ENCODE results near the gene CRYM.
"Not testable (repeated sequence)": the region's sequence is repeated elsewhere in the genome, so short reads cannot be mapped to it uniquely, and the experiment has no call there.

Gene CRYM

DNA sequence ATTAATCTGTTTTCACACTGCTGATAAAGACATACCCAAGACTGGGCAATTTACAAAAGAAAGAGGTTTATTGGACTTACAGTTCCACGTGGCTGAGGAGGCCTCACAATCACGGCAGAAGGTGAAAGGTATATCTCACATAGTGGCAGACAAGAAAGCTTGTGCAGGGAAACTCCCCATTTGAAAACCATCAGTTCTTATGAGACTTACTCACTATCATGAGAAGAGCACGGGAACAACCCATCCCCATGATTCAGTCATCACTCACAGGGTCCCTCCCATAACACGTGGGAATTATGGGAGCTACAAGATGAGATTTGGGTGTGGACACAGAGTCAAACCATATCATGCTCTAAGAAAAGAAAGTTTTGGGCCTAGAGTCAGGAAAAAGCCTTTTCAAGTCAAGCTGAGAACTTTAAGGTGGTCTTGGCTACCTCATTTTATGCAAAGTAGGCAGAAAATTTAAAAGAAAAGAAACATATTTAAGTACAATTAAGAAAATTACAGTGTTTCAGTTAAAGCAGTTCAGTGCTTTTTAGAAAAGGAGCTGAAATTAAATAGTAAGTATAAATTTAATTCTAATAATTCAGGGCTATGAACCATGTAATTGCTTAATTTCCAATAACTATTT is 24.9 kb upstream of the CRYM start:
- Histone ChIP-seq H3K27me3 (ENCODE audit: control insufficient read depth in 2 of 2, insufficient read depth in 2 of 2, low read length in 2 of 2) (no peaks in the 10 kb centered on the region), H3K27ac (ENCODE audit: low read depth in 2 of 2, low read length in 2 of 2) (peak overlapping the region; percentile 94 to 96), H3K9me3 (ENCODE audit: control insufficient read depth in 2 of 2, low read length in 2 of 2) (no peaks in the 10 kb centered on the region), H3K4me1 (ENCODE audit: control insufficient read depth in 2 of 2, insufficient read depth in 2 of 2, low read length in 2 of 2) (peaks cover 6 to 12% of the 10 kb centered on the region in 2 donors), H3K4me3 (ENCODE audit: low read length in 2 of 2) (peak overlapping the region in 1 of 2 donors; percentile 78), H3K36me3 (ENCODE audit: control insufficient read depth in 2 of 2, insufficient read depth in 2 of 2, low read length in 2 of 2) (no peaks in the 10 kb centered on the region), H3K9ac (ENCODE audit: low read depth in 1 of 2, low read length in 2 of 2) (no peak overlapping the region)

GRCh38 chr16:21302454-21302853 is 24.4 kb upstream of the CRYM start:
- Histone ChIP-seq H3K27me3 (ENCODE audit: control insufficient read depth in 2 of 2, insufficient read depth in 2 of 2, low read length in 2 of 2) (no peaks in the 10 kb centered on the region), H3K27ac (ENCODE audit: low read depth in 2 of 2, low read length in 2 of 2) (peak overlapping the region; percentile 94 to 96), H3K4me3 (ENCODE audit: low read length in 2 of 2) (peak overlapping the region; percentile 78 to 96), H3K9ac (ENCODE audit: low read depth in 1 of 2, low read length in 2 of 2) (peak overlapping the region; percentile 86 to 88), H3K4me1 (ENCODE audit: control insufficient read depth in 2 of 2, insufficient read depth in 2 of 2, low read length in 2 of 2) (peaks cover 6 to 12% of the 10 kb centered on the region in 2 donors), H3K36me3 (ENCODE audit: control insufficient read depth in 2 of 2, insufficient read depth in 2 of 2, low read length in 2 of 2) (no peaks in the 10 kb centered on the region), H3K9me3 (ENCODE audit: control insufficient read depth in 2 of 2, low read length in 2 of 2) (no peaks in the 10 kb centered on the region)

DNA sequence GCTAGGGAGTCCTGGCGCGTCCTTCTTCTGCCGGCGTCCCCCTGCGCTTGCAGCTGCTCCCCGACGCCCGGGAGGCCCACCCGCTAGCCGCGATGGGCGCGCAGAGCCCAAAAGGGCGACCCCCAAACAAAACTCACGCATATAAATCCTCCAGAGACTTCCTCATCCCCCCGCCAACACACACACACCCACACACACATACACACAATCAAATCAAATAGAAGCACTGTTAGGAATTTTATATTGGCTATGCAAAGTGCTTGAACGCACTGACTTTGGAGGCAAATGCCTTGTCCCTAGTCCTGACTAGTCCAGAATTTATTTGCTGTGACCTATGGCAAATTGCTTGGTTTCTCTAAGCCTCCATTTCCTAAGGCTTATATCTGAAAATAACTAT is 23.8 kb upstream of the CRYM start:
- H3K9ac ChIP-seq (ENCODE audit: low read depth in 1 of 2, low read length in 2 of 2): peak overlapping the region; percentile 86 to 88
- H3K36me3 ChIP-seq (ENCODE audit: control insufficient read depth in 2 of 2, insufficient read depth in 2 of 2, low read length in 2 of 2): no peaks in the 10 kb centered on the region
- H3K27ac ChIP-seq (ENCODE audit: low read depth in 2 of 2, low read length in 2 of 2): peak overlapping the region; percentile 94 to 96
- H3K4me1 ChIP-seq (ENCODE audit: control insufficient read depth in 2 of 2, insufficient read depth in 2 of 2, low read length in 2 of 2): peaks cover 6 to 12% of the 10 kb centered on the region in 2 donors
- H3K9me3 ChIP-seq (ENCODE audit: control insufficient read depth in 2 of 2, low read length in 2 of 2): no peaks in the 10 kb centered on the region
- H3K4me3 ChIP-seq (ENCODE audit: low read length in 2 of 2): peak overlapping the region; percentile 78 to 96
- no peaks in the 10 kb centered on the region for H3K27me3 ChIP-seq (ENCODE audit: control insufficient read depth in 2 of 2, insufficient read depth in 2 of 2, low read length in 2 of 2)

DNA sequence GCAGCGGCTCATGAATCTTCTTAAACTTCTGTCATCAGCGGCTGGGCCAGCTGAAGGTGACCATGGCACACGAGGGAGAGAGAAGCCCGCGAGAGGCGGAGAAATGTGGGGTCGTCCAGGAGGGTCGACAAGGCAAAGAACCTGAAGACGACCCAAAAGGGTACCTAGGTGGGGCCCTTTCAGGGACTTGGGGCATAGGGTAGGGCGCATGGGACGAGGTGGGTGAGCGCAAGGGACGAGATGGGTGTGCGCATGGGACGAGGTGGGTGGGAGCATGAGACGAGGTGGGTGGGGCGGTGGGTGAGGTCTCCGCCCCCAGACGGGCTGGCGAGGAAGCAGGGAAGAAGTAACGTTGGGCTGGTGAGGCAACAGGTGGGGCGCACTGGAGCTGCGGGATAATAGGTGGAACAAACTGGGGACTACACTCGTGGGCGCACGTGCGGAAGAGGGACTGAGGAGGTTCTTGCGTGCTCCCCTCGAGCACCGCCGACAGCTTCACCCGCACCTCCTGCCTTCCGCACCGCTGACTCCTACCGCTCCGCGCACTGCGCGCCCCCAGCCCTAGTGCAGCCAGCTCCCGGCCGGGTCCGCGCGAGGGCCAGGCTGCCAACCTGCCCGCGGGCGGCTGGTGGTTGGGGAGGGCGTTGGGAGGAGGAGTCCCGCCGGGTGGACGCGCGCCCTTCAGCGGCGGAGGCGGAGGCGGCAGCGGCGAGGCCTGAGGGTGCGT is 23.2 kb upstream of the CRYM start:
- Histone ChIP-seq H3K4me1 (ENCODE audit: control insufficient read depth in 2 of 2, insufficient read depth in 2 of 2, low read length in 2 of 2) (peaks cover 6 to 12% of the 10 kb centered on the region in 2 donors), H3K4me3 (ENCODE audit: low read length in 2 of 2) (peak overlapping the region; percentile 78 to 96), H3K9ac (ENCODE audit: low read depth in 1 of 2, low read length in 2 of 2) (peak overlapping the region; percentile 86 to 88), H3K27me3 (ENCODE audit: control insufficient read depth in 2 of 2, insufficient read depth in 2 of 2, low read length in 2 of 2) (no peaks in the 10 kb centered on the region), H3K36me3 (ENCODE audit: control insufficient read depth in 2 of 2, insufficient read depth in 2 of 2, low read length in 2 of 2) (no peaks in the 10 kb centered on the region), H3K27ac (ENCODE audit: low read depth in 2 of 2, low read length in 2 of 2) (peak overlapping the region; percentile 94 to 96), H3K9me3 (ENCODE audit: control insufficient read depth in 2 of 2, low read length in 2 of 2) (no peaks in the 10 kb centered on the region)

DNA sequence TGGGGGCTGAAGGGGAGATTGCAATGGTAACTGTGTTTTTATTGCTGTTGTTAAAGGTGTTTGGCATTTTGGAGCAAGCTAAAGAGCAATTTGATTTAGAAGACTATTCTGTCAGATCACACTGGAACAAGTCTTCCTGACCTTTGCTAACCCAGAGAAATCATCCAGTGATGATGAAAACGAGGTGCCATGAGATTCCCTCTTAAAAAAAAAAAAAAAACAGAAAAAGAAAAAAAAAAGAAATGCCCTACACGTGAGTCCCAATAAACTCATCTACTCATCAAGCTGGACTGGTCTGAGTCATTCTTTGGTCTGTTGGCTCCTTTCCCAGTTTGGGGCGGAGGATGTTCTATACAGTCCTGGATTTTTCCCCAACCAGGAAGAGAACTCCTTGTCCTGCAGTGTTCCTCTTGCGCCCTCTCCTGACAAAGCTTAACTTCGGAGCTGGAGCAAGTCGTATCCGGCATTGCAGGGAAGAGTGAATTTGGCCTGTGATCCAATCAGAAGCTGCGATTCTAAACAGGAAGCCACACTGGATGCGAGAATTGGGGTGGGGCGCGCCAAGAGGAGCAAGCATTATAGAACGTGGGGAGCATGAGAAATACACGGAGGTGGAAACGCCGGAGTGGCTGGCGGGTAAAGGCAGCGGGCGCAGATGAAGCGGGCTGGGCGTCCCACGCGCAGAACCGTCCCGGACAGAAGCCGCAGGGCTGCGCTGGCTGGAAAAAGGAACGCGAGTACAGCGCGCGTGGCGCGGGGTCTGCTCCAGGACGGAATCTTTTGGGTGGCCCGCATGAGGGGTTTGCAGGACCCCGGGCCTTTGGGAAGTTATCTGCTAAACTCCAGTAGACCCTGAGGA is 22.4 kb upstream of the CRYM start:
- Histone ChIP-seq H3K27ac (ENCODE audit: low read depth in 2 of 2, low read length in 2 of 2) (peak overlapping the region; percentile 94 to 96), H3K27me3 (ENCODE audit: control insufficient read depth in 2 of 2, insufficient read depth in 2 of 2, low read length in 2 of 2) (no peaks in the 10 kb centered on the region), H3K9me3 (ENCODE audit: control insufficient read depth in 2 of 2, low read length in 2 of 2) (no peaks in the 10 kb centered on the region), H3K9ac (ENCODE audit: low read depth in 1 of 2, low read length in 2 of 2) (peak overlapping the region; percentile 86 to 88), H3K36me3 (ENCODE audit: control insufficient read depth in 2 of 2, insufficient read depth in 2 of 2, low read length in 2 of 2) (no peaks in the 10 kb centered on the region), H3K4me1 (ENCODE audit: control insufficient read depth in 2 of 2, insufficient read depth in 2 of 2, low read length in 2 of 2) (peaks cover 6 to 12% of the 10 kb centered on the region in 2 donors), H3K4me3 (ENCODE audit: low read length in 2 of 2) (peak overlapping the region; percentile 78 to 96)

DNA sequence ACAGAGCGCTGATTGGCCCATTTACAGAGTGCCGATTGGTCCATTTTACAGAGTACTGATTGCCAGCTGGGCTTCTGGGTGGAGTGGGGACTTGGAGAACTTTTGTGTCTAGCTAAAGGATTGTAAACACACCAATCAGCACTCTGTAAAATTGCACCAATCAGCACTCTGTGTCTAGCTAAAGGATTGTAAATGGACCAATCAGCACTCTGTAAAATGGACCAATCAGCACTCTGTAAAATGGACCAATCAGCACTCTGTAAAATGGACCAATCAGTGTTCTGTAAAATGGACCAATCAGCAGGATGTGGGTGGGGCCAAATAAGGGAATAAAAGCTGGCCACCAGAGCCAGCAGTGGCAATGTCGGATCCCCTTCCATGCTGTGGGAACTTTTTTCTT is 11.7 kb upstream of the CRYM start:
- not testable (repeated sequence) for H3K4me1 ChIP-seq (ENCODE audit: control insufficient read depth in 2 of 2, insufficient read depth in 2 of 2, low read length in 2 of 2); H3K27ac ChIP-seq (ENCODE audit: low read depth in 2 of 2, low read length in 2 of 2); H3K36me3 ChIP-seq (ENCODE audit: control insufficient read depth in 2 of 2, insufficient read depth in 2 of 2, low read length in 2 of 2); H3K4me3 ChIP-seq (ENCODE audit: low read length in 2 of 2); H3K27me3 ChIP-seq (ENCODE audit: control insufficient read depth in 2 of 2, insufficient read depth in 2 of 2, low read length in 2 of 2); H3K9ac ChIP-seq (ENCODE audit: low read depth in 1 of 2, low read length in 2 of 2); H3K9me3 ChIP-seq (ENCODE audit: control insufficient read depth in 2 of 2, low read length in 2 of 2)

GRCh38 chr16:21285314-21285713 is 7.2 kb upstream of the CRYM start:
- Histone ChIP-seq H3K9me3 (ENCODE audit: control insufficient read depth in 2 of 2, low read length in 2 of 2) (no peaks in the 10 kb centered on the region), H3K27ac (ENCODE audit: low read depth in 2 of 2, low read length in 2 of 2) (no peak overlapping the region), H3K9ac (ENCODE audit: low read depth in 1 of 2, low read length in 2 of 2) (no peak overlapping the region), H3K4me3 (ENCODE audit: low read length in 2 of 2) (no peak overlapping the region), H3K27me3 (ENCODE audit: control insufficient read depth in 2 of 2, insufficient read depth in 2 of 2, low read length in 2 of 2) (peaks cover 0 to 3% of the 10 kb centered on the region in 2 donors), H3K4me1 (ENCODE audit: control insufficient read depth in 2 of 2, insufficient read depth in 2 of 2, low read length in 2 of 2) (peaks cover 0 to 4% of the 10 kb centered on the region in 2 donors), H3K36me3 (ENCODE audit: control insufficient read depth in 2 of 2, insufficient read depth in 2 of 2, low read length in 2 of 2) (no peaks in the 10 kb centered on the region)

DNA sequence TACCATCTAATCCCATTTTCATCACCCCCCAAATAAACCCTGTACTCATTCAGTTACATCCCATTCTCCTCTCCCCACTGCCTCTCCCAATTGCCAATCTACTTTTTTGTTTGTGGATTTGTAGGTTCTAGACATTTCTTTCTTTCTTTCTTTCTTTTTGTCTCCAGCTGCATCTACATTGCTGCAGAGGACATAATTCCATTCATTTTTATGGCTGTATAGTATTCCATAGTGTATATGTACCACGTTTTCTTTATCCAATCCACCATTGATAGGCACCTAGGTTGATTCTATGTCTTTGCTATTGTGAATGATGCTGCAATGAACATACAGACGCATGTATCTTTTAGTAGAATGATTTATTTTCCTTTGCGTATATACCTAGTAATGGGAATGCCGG is 6.3 kb upstream of the CRYM start:
- peaks cover 0 to 3% of the 10 kb centered on the region in 2 donors for H3K27me3 ChIP-seq (ENCODE audit: control insufficient read depth in 2 of 2, insufficient read depth in 2 of 2, low read length in 2 of 2)
- peaks cover 0 to 4% of the 10 kb centered on the region in 2 donors for H3K4me1 ChIP-seq (ENCODE audit: control insufficient read depth in 2 of 2, insufficient read depth in 2 of 2, low read length in 2 of 2)
- H3K36me3 ChIP-seq (ENCODE audit: control insufficient read depth in 2 of 2, insufficient read depth in 2 of 2, low read length in 2 of 2): no peaks in the 10 kb centered on the region
- no peaks in the 10 kb centered on the region for H3K9me3 ChIP-seq (ENCODE audit: control insufficient read depth in 2 of 2, low read length in 2 of 2)
- H3K27ac ChIP-seq (ENCODE audit: low read depth in 2 of 2, low read length in 2 of 2): no peak overlapping the region
- H3K9ac ChIP-seq (ENCODE audit: low read depth in 1 of 2, low read length in 2 of 2): no peak overlapping the region
- peak overlapping the region in 1 of 2 donors; percentile 63 for H3K4me3 ChIP-seq (ENCODE audit: low read length in 2 of 2)

DNA sequence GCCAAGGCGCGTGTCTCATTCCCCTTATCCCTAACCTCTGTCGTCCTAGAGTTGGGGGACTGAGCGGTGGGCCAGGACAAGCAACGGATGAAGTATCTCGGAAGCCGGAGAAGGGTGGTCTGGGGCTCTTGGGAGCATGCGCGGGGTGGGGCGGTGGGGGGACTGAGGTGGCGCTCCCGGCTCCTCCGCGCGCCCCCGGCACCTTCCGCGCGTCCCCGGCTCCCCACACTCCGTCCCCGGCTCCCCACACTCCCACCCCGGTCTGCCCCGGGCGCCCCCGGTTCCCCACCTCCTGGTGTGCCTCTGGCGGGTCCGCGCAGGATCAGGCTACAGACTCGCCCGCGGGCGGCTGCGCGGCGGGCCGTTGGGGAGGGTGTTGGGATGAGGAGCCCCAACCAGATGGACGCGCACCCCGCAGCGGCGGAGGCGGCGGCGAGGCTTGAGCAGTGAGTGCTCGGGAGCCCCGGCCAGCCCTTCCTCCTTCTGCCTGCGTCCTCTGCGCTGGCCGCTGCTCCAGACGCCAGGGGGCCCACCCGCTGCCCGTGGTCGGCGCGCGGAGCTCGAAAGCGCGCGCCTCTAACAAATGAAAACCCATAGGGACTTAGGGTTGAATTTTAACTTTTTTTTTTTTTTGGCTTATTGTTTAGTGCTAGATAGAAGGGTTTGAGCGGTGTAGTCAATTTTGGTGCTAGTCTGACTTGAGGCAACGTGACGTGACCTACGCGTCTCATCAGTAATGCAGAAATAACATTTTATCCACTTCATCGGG is 5.6 kb upstream of the CRYM start:
- Histone ChIP-seq H3K9me3 (ENCODE audit: control insufficient read depth in 2 of 2, low read length in 2 of 2) (no peaks in the 10 kb centered on the region), H3K36me3 (ENCODE audit: control insufficient read depth in 2 of 2, insufficient read depth in 2 of 2, low read length in 2 of 2) (no peaks in the 10 kb centered on the region), H3K27me3 (ENCODE audit: control insufficient read depth in 2 of 2, insufficient read depth in 2 of 2, low read length in 2 of 2) (peaks cover 0 to 3% of the 10 kb centered on the region in 2 donors), H3K4me1 (ENCODE audit: control insufficient read depth in 2 of 2, insufficient read depth in 2 of 2, low read length in 2 of 2) (peaks cover 0 to 4% of the 10 kb centered on the region in 2 donors), H3K9ac (ENCODE audit: low read depth in 1 of 2, low read length in 2 of 2) (no peak overlapping the region), H3K4me3 (ENCODE audit: low read length in 2 of 2) (peak overlapping the region; percentile 35 to 63), H3K27ac (ENCODE audit: low read depth in 2 of 2, low read length in 2 of 2) (no peak overlapping the region)

All from mucosa of rectum (tissue), 2 donors.